ENCODE measurements around the gene IFNA1.
"Not testable (repeated sequence)": the region's sequence is repeated elsewhere in the genome, so short reads cannot be mapped to it uniquely, and the experiment has no call there.

Gene IFNA1

DNA sequence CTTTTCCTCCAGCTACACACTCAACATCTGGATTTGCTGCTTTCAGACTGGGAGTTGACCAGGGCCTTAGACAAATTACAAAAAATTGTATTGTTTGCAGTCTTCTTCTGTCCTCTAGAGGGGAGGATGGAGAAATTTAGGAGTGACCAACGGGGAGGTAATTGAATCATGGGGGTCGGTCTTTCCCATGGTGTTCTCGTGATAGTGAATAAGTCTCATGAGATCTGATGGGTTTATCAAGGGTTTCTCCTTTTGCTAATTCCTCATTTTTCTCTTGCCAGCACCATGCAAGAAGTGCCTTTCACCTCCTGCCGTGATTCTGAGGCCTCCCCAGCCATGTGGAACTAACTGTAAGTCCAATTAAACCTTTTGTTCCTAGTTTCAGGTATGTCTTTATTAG, 27.1 kb upstream of the IFNA1 start:
- Histone ChIP-seq H3K36me3 (ENCODE audit: control insufficient read depth in 5 of 5, insufficient read depth in 5 of 5, low read length in 5 of 5) (no peaks in the 10 kb centered on the region), H3K27ac (ENCODE audit: low read depth, low read length) (no peak overlapping the region), H3K4me1 (ENCODE audit: control insufficient read depth in 5 of 5, insufficient read depth in 5 of 5, low read length in 5 of 5) (no peaks in the 10 kb centered on the region), H3K4me3 (ENCODE audit: low read depth in 1 of 5, low read length in 5 of 5) (no peak overlapping the region), H3K9me3 (ENCODE audit: control insufficient read depth in 5 of 5, low read length in 5 of 5) (no peaks in the 10 kb centered on the region), H3K27me3 (ENCODE audit: control insufficient read depth in 5 of 5, insufficient read depth in 4 of 5, low read length in 5 of 5) (no peaks in the 10 kb centered on the region), H3K9ac (ENCODE audit: low read length in 5 of 5) (no peak overlapping the region)

DNA sequence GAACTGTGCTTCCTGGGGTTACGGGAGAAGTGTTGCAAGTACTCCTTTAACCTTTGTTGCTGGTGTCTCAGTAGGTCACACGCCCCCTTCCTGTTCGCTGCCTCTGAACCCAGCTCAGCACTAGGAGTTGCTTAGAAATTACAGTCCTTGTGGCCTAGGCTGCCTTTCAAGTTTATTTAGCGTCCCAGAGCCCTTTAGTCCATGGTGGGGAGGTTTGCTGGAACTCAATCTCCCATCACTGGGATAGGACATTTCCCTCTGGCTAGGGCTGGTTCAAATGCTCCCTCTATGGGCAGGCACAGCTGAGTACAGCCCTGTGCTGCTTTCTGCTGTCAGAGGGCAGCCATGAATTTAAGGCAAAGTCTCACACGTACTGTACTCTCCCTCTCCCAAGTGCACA, 26.6 kb upstream of the IFNA1 start:
- H3K4me1 ChIP-seq (ENCODE audit: control insufficient read depth in 5 of 5, insufficient read depth in 5 of 5, low read length in 5 of 5): no peaks in the 10 kb centered on the region
- no peak overlapping the region for H3K4me3 ChIP-seq (ENCODE audit: low read depth in 1 of 5, low read length in 5 of 5)
- H3K9ac ChIP-seq (ENCODE audit: low read length in 5 of 5): no peak overlapping the region
- H3K9me3 ChIP-seq (ENCODE audit: control insufficient read depth in 5 of 5, low read length in 5 of 5): no peaks in the 10 kb centered on the region
- H3K27ac ChIP-seq (ENCODE audit: low read depth, low read length): no peak overlapping the region
- H3K27me3 ChIP-seq (ENCODE audit: control insufficient read depth in 5 of 5, insufficient read depth in 4 of 5, low read length in 5 of 5): no peaks in the 10 kb centered on the region
- no peaks in the 10 kb centered on the region for H3K36me3 ChIP-seq (ENCODE audit: control insufficient read depth in 5 of 5, insufficient read depth in 5 of 5, low read length in 5 of 5)

DNA sequence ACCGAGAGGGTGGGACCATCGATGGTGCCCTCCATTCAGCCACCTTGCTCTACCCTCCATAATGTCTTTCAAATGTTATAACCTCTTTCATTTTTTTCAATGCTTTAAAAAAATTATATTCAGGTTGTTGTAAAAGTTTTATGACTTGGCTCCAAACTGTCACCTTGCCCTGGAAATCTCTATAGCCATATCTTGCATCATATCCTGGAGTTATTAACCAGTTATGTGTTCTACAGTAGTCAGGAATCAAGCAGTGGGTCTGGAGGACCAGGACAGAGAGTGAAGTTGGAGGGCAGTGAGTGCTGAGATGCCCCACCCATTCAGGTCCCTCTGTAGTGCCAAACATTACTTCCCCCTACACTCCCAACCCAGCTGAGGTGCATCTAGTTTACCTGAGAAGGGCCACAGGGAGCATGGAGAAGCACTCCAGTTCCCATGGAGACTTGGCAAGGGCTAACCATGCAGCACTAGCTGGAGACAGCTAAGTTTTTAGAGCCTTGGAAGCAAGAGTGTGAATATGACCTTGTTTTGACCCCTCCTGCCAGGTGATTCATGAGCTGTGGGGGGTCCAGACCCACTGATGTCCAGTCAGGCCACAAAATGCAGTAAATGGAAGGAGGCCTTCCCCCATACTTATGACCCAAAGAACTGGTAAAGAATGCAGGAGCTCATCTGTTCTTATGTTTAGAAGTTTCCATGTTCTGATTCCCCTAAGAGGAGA, 25.9 kb upstream of the IFNA1 start:
- Histone ChIP-seq H3K27me3 (ENCODE audit: control insufficient read depth in 5 of 5, insufficient read depth in 4 of 5, low read length in 5 of 5) (no peaks in the 10 kb centered on the region), H3K9ac (ENCODE audit: low read length in 5 of 5) (no peak overlapping the region), H3K27ac (ENCODE audit: low read depth, low read length) (no peak overlapping the region), H3K4me1 (ENCODE audit: control insufficient read depth in 5 of 5, insufficient read depth in 5 of 5, low read length in 5 of 5) (no peaks in the 10 kb centered on the region), H3K9me3 (ENCODE audit: control insufficient read depth in 5 of 5, low read length in 5 of 5) (no peaks in the 10 kb centered on the region), H3K36me3 (ENCODE audit: control insufficient read depth in 5 of 5, insufficient read depth in 5 of 5, low read length in 5 of 5) (no peaks in the 10 kb centered on the region), H3K4me3 (ENCODE audit: low read depth in 1 of 5, low read length in 5 of 5) (no peak overlapping the region)

DNA sequence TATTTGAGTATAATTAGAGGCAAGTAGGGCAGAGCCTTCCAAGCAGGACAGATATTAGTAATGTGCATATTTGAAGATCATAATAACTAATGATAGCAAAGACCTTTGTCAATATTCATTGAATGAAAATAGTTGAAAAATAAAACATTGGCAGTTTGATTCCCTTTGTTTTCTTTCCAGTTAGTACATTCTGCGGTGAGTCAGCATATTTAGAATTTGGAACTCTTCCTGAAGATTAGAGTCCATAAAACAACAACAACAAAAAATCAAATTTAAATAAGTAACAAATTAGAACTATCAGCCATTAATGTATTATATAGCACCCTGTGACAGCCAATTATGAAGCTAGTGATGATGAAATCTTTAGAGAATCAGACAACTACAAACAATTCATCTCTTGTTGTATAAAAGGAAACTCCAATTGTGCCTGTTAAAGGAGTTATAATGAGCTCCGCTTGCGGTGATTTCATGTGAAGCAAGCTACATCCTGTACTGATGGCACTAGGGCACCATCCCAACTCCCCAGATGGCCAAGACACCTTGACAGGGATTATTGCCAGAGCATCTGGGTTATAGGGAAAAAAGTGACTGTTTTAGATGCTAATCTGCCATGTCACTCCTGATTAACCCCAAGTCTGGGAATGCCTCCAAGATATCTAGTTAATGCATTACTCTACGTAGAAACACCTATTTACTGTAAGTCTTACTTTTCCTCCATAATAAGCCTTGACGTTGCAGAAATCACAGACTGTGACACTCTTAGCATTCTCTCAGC, 24.6 kb upstream of the IFNA1 start:
- Histone ChIP-seq H3K9me3 (ENCODE audit: control insufficient read depth in 5 of 5, low read length in 5 of 5) (no peaks in the 10 kb centered on the region), H3K9ac (ENCODE audit: low read length in 5 of 5) (no peak overlapping the region), H3K4me3 (ENCODE audit: low read depth in 1 of 5, low read length in 5 of 5) (no peak overlapping the region), H3K36me3 (ENCODE audit: control insufficient read depth in 5 of 5, insufficient read depth in 5 of 5, low read length in 5 of 5) (no peaks in the 10 kb centered on the region), H3K4me1 (ENCODE audit: control insufficient read depth in 5 of 5, insufficient read depth in 5 of 5, low read length in 5 of 5) (no peaks in the 10 kb centered on the region), H3K27me3 (ENCODE audit: control insufficient read depth in 5 of 5, insufficient read depth in 4 of 5, low read length in 5 of 5) (no peaks in the 10 kb centered on the region), H3K27ac (ENCODE audit: low read depth, low read length) (no peak overlapping the region)

DNA sequence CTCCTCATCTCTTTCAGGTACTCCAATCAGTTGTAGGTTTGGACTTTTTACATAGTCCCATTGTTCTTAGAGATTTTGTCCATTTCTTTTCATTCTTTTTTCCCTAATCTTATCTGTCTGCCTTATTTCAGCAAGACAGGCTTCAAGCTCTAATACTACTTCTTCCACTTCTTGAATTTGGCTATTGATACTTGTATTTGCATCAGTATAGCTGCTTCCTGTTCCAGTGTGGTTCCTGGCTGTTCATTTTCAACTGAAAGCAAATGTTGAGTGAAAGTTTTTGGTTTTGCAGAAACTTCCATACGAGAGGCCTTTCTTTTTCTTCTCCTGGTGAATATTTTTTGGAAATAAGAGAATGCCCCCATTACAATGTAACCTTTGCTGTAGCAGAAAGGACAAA, 12.0 kb upstream of the IFNA1 start:
- Histone ChIP-seq H3K36me3 (ENCODE audit: control insufficient read depth in 5 of 5, insufficient read depth in 5 of 5, low read length in 5 of 5) (no peaks in the 10 kb centered on the region), H3K9me3 (ENCODE audit: control insufficient read depth in 5 of 5, low read length in 5 of 5) (no peaks in the 10 kb centered on the region), H3K27ac (ENCODE audit: low read depth, low read length) (no peak overlapping the region), H3K4me1 (ENCODE audit: control insufficient read depth in 5 of 5, insufficient read depth in 5 of 5, low read length in 5 of 5) (peaks cover 0 to 7% (median 0%) of the 10 kb centered on the region in 5 donors), H3K9ac (ENCODE audit: low read length in 5 of 5) (no peak overlapping the region), H3K4me3 (ENCODE audit: low read depth in 1 of 5, low read length in 5 of 5) (no peak overlapping the region), H3K27me3 (ENCODE audit: control insufficient read depth in 5 of 5, insufficient read depth in 4 of 5, low read length in 5 of 5) (no peaks in the 10 kb centered on the region)

DNA sequence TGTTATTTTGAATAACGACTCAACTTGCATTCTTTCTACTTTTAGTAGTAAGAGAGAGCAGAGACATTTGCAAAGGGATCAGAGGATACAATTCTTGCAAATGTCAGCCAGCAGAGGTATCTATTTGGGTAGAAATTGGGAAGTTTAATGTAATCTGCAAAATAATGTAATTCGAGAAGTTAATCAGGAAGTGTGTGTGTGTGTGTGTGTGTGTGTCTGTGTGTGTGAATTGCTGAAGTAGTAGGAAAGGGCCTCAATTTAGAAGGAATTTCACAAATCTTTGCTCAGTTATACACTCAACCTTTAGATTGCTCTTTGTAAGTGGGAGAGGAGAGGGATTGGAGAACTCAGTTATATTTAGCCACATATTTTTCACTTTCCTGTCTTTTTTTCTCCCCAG, 11.0 kb upstream of the IFNA1 start:
- no peak overlapping the region for H3K9ac ChIP-seq (ENCODE audit: low read length in 5 of 5)
- H3K27me3 ChIP-seq (ENCODE audit: control insufficient read depth in 5 of 5, insufficient read depth in 4 of 5, low read length in 5 of 5): no peaks in the 10 kb centered on the region
- peaks cover 0 to 7% (median 0%) of the 10 kb centered on the region in 5 donors for H3K4me1 ChIP-seq (ENCODE audit: control insufficient read depth in 5 of 5, insufficient read depth in 5 of 5, low read length in 5 of 5)
- no peaks in the 10 kb centered on the region for H3K36me3 ChIP-seq (ENCODE audit: control insufficient read depth in 5 of 5, insufficient read depth in 5 of 5, low read length in 5 of 5)
- no peaks in the 10 kb centered on the region for H3K9me3 ChIP-seq (ENCODE audit: control insufficient read depth in 5 of 5, low read length in 5 of 5)
- no peak overlapping the region for H3K4me3 ChIP-seq (ENCODE audit: low read depth in 1 of 5, low read length in 5 of 5)
- H3K27ac ChIP-seq (ENCODE audit: low read depth, low read length): no peak overlapping the region

DNA sequence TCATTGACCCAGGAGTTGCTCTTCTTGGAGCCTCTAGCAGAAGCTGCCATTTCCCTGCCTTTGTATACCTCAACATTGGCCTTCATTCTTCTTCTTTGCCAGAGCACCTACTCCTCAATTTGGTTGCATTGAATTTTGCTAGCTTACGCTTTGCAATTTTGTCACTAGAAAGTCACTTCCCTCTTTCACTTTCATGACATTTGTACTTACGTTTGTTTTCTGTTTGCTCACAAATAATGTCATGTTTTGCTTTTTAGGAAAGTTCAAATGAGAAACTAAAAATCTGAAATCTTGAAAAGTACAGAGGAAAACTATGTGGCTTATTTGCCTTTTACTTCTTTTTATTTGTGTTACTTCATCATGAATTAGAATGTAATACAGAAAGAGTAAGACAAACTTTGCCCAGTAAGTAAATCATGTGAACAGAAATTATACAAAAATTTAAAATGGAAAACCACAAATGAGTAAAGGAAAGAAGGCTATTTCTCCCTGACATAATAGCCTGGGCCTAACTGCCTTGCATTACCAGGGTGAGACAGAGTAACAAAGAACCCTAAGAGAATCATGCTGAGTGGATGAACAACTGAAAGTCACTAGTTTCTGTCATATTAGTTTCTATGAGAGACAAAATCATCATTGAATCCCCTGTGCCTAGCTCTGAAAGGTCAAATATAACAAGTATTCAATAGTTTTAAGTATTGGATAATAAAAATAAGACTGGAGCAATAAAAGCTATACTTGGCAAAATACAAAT, 7.4 kb upstream of the IFNA1 start:
- Histone ChIP-seq H3K9me3 (ENCODE audit: control insufficient read depth in 5 of 5, low read length in 5 of 5) (no peaks in the 10 kb centered on the region), H3K4me3 (ENCODE audit: low read depth in 1 of 5, low read length in 5 of 5) (no peak overlapping the region), H3K27ac (ENCODE audit: low read depth, low read length) (no peak overlapping the region), H3K36me3 (ENCODE audit: control insufficient read depth in 5 of 5, insufficient read depth in 5 of 5, low read length in 5 of 5) (no peaks in the 10 kb centered on the region), H3K27me3 (ENCODE audit: control insufficient read depth in 5 of 5, insufficient read depth in 4 of 5, low read length in 5 of 5) (peaks cover 0 to 2% (median 0%) of the 10 kb centered on the region in 5 donors), H3K4me1 (ENCODE audit: control insufficient read depth in 5 of 5, insufficient read depth in 5 of 5, low read length in 5 of 5) (peaks cover 0 to 7% (median 0%) of the 10 kb centered on the region in 5 donors), H3K9ac (ENCODE audit: low read length in 5 of 5) (no peak overlapping the region)

DNA sequence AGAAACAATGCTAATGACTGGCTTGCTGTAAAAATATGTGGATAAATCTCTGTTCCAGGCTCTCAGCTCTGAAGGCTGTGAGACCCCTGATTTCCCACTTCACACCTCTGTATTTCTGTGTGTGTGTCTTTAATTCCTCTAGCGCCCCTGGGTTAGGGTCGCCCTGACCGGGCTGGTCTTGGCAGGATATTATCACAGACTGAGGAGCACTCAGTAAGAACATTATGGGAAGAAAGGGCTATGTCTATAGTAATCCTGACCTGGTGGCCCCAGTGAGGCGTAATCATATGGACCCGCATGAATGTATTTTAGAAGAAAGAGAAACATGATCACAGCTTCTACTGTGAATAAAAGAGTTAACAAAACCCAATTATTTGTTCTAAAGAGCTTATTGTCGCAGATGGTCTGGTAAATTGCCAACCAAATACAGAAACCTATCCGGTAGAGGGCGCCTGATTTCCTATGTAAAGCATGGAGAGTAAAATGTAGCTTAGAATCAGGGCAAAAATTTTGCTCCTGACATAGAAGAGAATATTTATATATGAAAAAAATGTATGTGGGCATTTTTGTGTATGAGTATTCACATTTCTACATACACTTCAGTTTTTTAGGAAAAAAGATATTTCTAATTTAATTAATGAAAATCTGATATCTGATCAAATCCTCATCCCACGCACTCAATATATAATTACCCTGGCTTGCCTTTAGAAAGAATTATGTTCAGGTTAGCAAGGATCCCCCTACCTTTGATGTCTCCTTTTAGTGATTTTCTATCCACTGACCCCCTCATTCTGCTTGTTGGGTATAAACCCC, 5.8 kb upstream of the IFNA1 start:
- H3K27me3 ChIP-seq (ENCODE audit: control insufficient read depth in 5 of 5, insufficient read depth in 4 of 5, low read length in 5 of 5): peaks cover 0 to 3% (median 0%) of the 10 kb centered on the region in 5 donors
- H3K36me3 ChIP-seq (ENCODE audit: control insufficient read depth in 5 of 5, insufficient read depth in 5 of 5, low read length in 5 of 5): no peaks in the 10 kb centered on the region
- peaks cover 0 to 7% (median 0%) of the 10 kb centered on the region in 5 donors for H3K4me1 ChIP-seq (ENCODE audit: control insufficient read depth in 5 of 5, insufficient read depth in 5 of 5, low read length in 5 of 5)
- H3K9ac ChIP-seq (ENCODE audit: low read length in 5 of 5): no peak overlapping the region
- H3K9me3 ChIP-seq (ENCODE audit: control insufficient read depth in 5 of 5, low read length in 5 of 5): no peaks in the 10 kb centered on the region
- H3K4me3 ChIP-seq (ENCODE audit: low read depth in 1 of 5, low read length in 5 of 5): no peak overlapping the region
- no peak overlapping the region for H3K27ac ChIP-seq (ENCODE audit: low read depth, low read length)

DNA sequence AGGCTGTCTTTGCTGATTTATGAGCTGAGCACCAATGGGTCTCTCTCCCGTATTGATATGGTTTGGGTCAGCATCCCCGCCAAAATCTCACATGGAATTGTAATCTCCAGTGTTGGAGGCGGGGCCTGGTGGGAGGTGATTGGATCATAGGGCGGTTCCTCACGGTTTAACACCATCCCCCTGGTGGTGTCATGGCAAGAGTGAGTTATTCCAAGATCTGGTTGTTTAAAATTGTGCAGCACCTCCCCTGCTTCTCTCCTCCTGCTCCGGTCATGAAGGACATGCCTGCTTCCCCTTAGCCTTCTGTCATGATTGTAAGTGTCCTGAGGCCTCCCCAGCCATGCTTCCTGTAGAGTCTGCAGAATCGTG, 5.2 kb upstream of the IFNA1 start:
- H3K36me3 ChIP-seq (ENCODE audit: control insufficient read depth in 5 of 5, insufficient read depth in 5 of 5, low read length in 5 of 5); H3K27ac ChIP-seq (ENCODE audit: low read depth, low read length); H3K27me3 ChIP-seq (ENCODE audit: control insufficient read depth in 5 of 5, insufficient read depth in 4 of 5, low read length in 5 of 5); H3K4me3 ChIP-seq (ENCODE audit: low read depth in 1 of 5, low read length in 5 of 5); H3K9ac ChIP-seq (ENCODE audit: low read length in 5 of 5); H3K9me3 ChIP-seq (ENCODE audit: control insufficient read depth in 5 of 5, low read length in 5 of 5); H3K4me1 ChIP-seq (ENCODE audit: control insufficient read depth in 5 of 5, insufficient read depth in 5 of 5, low read length in 5 of 5): not testable (repeated sequence)
